Tibial artery (tissue), 4 donors: Measurements from ENCODE around the gene ACCSL.

Experiments
- DNase-seq, 2 donors: peaks; one replicate each; pipeline ENCODE4 v3.0.0-alpha.2; 2019
- H3K27ac ChIP-seq, 2 donors: fragments of 200-600 bp; sonication (generic) in 1 of 2; 1 replicate in 1 of 2; 2 replicates in 1 of 2; pipeline ENCODE4 v1.5.1; 2018 to 2019; ENCODE audit warnings: mild to moderate bottlenecking in 1 of 2
- H3K27me3 ChIP-seq, 2 donors: fragments of 200-600 bp; sonication (generic) in 1 of 2; one replicate each; pipeline versions ENCODE4 v1.5.1 to v1.6.0; 2016 to 2019
- H3K36me3 ChIP-seq, 3 donors: fragments of 200-600 bp; sonication (generic) in 2 of 3; one replicate each; pipeline ENCODE4 v1.5.1; 2016 to 2019; ENCODE audit warnings: mild to moderate bottlenecking in 2 of 3
- H3K4me1 ChIP-seq, 4 donors: fragments of 200-600 bp; sonication (generic) in 2 of 4; 1 replicate in 3 of 4; 2 replicates in 1 of 4; pipeline ENCODE4 v1.5.1; 2016 to 2019
- H3K4me3 ChIP-seq, 2 donors: fragments of 200-600 bp; sonication (generic) in 1 of 2; 1 replicate in 1 of 2; 2 replicates in 1 of 2; pipeline ENCODE4 v1.5.1; 2018 to 2019; ENCODE audit warnings: mild to moderate bottlenecking in 2 of 2
- H3K9me3 ChIP-seq, 3 donors: fragments of 200-600 bp; sonication (generic) in 1 of 3; one replicate each; pipeline ENCODE4 v1.5.1; 2016 to 2019
- CTCF ChIP-seq, 2 experiments: fragments of 200-600 bp in 1 of 2; fragments of 450-650 bp in 1 of 2; IDR thresholded peaks; one replicate each; pipeline ENCODE4 v1.5.1; 2017 to 2019; ENCODE audit warnings: antibody characterized with exemption in 2 of 2, mild to moderate bottlenecking in 1 of 2, moderate library complexity in 1 of 2
- intact Hi-C: fragments of 100-400 bp; cut with DNase I; formaldehyde crosslinking; loops from one replicate; pipeline ENCODE4 v1.15.0; 2023; ENCODE audit warnings: low total_unique reads

ACCSL gene

GRCh38 chr11:44033411-44033850 lies 14.3 kb upstream of the ACCSL start:
- H3K36me3 ChIP-seq, result no peaks in the 10 kb centered on the region
- H3K9me3 ChIP-seq, result no peaks in the 10 kb centered on the region
- DNase-seq, result no peak
- intact Hi-C loops, result no loop called here
- no peaks in the 10 kb centered on the region for H3K27me3 ChIP-seq
- H3K4me1 ChIP-seq, result peaks cover 0 to 85% (median 54%) of the 10 kb centered on the region in 4 donors
- H3K27ac ChIP-seq, result peak overlapping the region; percentile 88 to 91
- no peak overlapping the region for H3K4me3 ChIP-seq
- no peak for TF ChIP-seq CTCF (IDR thresholded peaks at IDR 0.05)

- DNase-seq, result no peak
- Histone ChIP-seq H3K36me3 (no peaks in the 10 kb centered on the region), H3K27me3 (no peaks in the 10 kb centered on the region), H3K9me3 (no peaks in the 10 kb centered on the region), H3K27ac (peak overlapping the region; percentile 88 to 91), H3K4me1 (peaks cover 0 to 80% (median 52%) of the 10 kb centered on the region in 4 donors), H3K4me3 (no peak overlapping the region)
- intact Hi-C loops, result no loop called here
- no peak for TF ChIP-seq CTCF (IDR thresholded peaks at IDR 0.05)
Measured at GRCh38 chr11:44033856-44034255, 13.9 kb upstream of the ACCSL start.

GRCh38 chr11:44034639-44035038 lies 13.1 kb upstream of the ACCSL start:
- no peaks in the 10 kb centered on the region for H3K9me3 ChIP-seq
- intact Hi-C loops, result loop anchor here (5.0 kb wide), 1 partner anchor 207 kb away; no protein-coding TSS in a partner anchor
- H3K4me3 ChIP-seq, result no peak overlapping the region
- H3K27me3 ChIP-seq, result no peaks in the 10 kb centered on the region
- peak overlapping the region; percentile 88 to 91 for H3K27ac ChIP-seq
- TF ChIP-seq CTCF (IDR thresholded peaks at IDR 0.05), result no peak
- DNase-seq, result no peak
- no peaks in the 10 kb centered on the region for H3K36me3 ChIP-seq
- H3K4me1 ChIP-seq, result peaks cover 0 to 72% (median 45%) of the 10 kb centered on the region in 4 donors

GRCh38 chr11:44036811-44037657 lies 10.7 kb upstream of the ACCSL start:
- intact Hi-C loops, result loop anchor here (2.0 to 5.0 kb wide), 2 partner anchors 90 to 210 kb away; no protein-coding TSS in a partner anchor
- Histone ChIP-seq H3K4me1 (peaks cover 0 to 49% (median 27%) of the 10 kb centered on the region in 4 donors), H3K27ac (peak overlapping the region; percentile 88 to 91), H3K27me3 (no peaks in the 10 kb centered on the region), H3K9me3 (peaks cover 0 to 4% (median 0%) of the 10 kb centered on the region in 3 donors), H3K4me3 (no peak overlapping the region), H3K36me3 (no peaks in the 10 kb centered on the region)
- peak; percentile 93 to 95 for DNase-seq
- TF ChIP-seq CTCF (IDR thresholded peaks at IDR 0.05), result peak; percentile 90 to 95

GRCh38 chr11:44037658-44037998 lies 10.2 kb upstream of the ACCSL start:
- TF ChIP-seq CTCF (IDR thresholded peaks at IDR 0.05), result no peak
- H3K4me1 ChIP-seq, result peaks cover 0 to 43% (median 21%) of the 10 kb centered on the region in 4 donors
- peak overlapping the region; percentile 88 to 91 for H3K27ac ChIP-seq
- intact Hi-C loops, result loop anchor here (2.0 to 5.0 kb wide), 2 partner anchors 91 to 210 kb away; no protein-coding TSS in a partner anchor
- DNase-seq, result no peak
- no peaks in the 10 kb centered on the region for H3K36me3 ChIP-seq
- H3K4me3 ChIP-seq, result no peak overlapping the region
- H3K27me3 ChIP-seq, result no peaks in the 10 kb centered on the region
- H3K9me3 ChIP-seq, result peaks cover 0 to 4% (median 0%) of the 10 kb centered on the region in 3 donors
